Epithelial cell of proximal tubule (primary cell): ENCODE results near the gene FARP1. TPM values are rescaled to one million over a fixed set of nuclear protein-coding genes. Genes with fewer than 3 reads are reported as not detected.
"Not testable (repeated sequence)": the region's sequence is repeated elsewhere in the genome, so short reads cannot be mapped to it uniquely, and the experiment has no call there.

Source experiments
- DNase-seq: peaks from one replicate; pipeline ENCODE4 v3.0.0-alpha.2; 2011; ENCODE audit warnings: low read depth
- H3K4me3 ChIP-seq: 2 replicates; pipeline ENCODE4 v1.5.1; 2011; ENCODE audit warnings: low read depth, mild to moderate bottlenecking, low read length
- total RNA-seq: library from RNA; depleted of rRNA; stranded (reverse); fragments of >200 nt; gene quantifications from 2 replicates; pipeline ENCODE4 v1.2.3, GENCODE V29; 2015
- TF ChIP-seq, protein P1 (sequence below): conservative IDR thresholded peaks from 2 replicates; pipeline ENCODE4 v1.5.1; 2012; ENCODE audit warnings: low read depth, mild to moderate bottlenecking, low read length

The FARP1 gene
- total RNA-seq, 1 donor from 2014 or later = 97.0 TPM

DNA sequence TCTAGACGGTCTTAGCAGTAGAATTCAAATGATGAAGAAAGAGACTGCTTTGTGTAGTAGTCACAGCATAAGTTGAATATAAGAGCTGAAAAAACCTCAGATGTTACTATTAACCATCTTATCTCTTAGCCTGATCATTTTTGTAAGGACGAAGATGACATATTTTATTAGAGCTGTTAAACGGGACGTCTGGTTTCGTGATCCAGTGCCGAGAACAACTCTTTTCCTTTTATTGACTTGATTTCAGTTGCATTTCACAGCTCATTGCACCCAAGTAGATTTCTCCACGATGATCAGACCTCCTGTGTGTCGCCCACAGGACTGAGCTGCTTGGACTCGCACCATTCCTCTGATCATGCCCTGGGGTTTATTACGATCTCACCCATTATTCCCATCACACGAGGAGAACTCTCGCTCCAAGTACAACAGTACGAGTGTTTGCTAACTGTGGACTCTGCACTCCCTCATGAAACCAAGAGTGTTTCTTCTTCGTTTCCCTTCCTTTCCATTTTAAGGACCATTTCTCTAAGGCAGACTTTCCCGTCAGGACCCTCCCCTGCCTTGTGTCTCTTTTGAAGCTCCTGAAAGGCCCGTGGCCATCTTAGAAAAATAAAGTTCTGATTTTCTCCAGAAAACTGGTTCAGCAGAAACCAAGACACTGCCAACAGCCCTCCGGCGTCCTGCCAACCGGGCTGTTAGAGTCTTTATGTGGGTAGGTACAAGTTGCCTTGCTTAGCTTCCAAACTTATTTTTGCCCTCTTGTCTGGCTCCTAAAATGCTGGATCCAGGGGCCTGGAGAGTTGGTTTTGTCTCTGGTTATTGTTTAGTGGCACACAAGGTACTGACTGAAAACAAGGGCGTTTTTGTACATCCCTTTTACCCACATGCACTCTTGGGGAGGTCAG lies 82.4 kb downstream of the FARP1 start:
- no peak for DNase-seq
- H3K4me3 ChIP-seq = no peak overlapping the region
- TF ChIP-seq, protein P1, sequence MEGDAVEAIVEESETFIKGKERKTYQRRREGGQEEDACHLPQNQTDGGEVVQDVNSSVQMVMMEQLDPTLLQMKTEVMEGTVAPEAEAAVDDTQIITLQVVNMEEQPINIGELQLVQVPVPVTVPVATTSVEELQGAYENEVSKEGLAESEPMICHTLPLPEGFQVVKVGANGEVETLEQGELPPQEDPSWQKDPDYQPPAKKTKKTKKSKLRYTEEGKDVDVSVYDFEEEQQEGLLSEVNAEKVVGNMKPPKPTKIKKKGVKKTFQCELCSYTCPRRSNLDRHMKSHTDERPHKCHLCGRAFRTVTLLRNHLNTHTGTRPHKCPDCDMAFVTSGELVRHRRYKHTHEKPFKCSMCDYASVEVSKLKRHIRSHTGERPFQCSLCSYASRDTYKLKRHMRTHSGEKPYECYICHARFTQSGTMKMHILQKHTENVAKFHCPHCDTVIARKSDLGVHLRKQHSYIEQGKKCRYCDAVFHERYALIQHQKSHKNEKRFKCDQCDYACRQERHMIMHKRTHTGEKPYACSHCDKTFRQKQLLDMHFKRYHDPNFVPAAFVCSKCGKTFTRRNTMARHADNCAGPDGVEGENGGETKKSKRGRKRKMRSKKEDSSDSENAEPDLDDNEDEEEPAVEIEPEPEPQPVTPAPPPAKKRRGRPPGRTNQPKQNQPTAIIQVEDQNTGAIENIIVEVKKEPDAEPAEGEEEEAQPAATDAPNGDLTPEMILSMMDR = no peak

DNA sequence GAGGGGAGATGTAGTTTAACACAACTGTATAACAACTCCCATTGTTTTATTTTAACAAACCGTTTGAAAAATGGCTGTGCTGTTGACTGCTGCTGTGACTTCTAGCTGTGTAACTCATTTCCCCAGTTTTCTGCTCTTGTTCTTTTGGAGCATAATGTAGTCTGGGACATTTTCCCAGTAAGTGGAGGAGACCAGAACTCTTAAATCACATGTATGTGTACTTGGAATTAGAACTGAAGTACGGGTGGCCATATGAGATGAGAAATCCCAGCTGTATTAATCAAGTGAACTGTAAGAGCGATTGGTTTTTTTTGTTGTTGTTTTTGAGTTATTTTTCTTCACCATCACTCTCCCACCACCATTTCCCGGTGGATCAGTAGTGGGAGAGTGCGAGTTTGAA lies 83.6 kb downstream of the FARP1 start:
- TF ChIP-seq, protein P1 = no peak
- DNase-seq = no peak
- no peak overlapping the region for H3K4me3 ChIP-seq

DNA sequence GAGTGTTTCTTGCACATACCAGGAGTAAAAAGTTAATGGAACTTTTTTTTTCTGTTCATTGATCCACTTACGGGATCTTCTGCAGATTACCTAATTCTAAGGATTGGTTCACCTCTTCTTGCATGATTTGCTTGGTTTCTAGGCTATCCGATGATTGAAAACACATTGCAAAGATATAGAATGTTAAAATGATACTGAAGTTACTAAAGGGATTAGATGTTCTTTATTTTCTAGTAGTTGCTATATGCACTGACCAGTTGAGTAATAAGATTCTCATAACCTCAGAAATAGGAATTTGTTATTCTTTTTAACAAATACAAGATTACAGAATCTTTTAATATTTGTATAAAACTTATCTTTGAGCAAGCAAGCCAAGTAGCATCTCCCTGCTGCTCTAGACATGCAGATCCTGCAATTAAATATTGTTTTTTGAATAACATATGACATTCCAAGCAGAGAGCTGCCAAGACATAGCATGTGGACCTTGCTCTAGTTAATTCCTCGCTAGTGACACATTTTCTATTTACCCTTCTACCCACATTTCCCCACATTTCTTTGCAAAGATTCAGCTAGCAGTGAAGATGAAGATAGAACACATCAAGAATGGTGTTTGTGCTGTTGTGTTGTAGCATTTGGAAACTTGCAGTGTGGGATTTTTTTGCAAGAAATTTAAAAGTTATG lies 85.9 kb downstream of the FARP1 start:
- DNase-seq = no peak
- TF ChIP-seq, protein P1 = no peak
- H3K4me3 ChIP-seq = no peak overlapping the region

DNA sequence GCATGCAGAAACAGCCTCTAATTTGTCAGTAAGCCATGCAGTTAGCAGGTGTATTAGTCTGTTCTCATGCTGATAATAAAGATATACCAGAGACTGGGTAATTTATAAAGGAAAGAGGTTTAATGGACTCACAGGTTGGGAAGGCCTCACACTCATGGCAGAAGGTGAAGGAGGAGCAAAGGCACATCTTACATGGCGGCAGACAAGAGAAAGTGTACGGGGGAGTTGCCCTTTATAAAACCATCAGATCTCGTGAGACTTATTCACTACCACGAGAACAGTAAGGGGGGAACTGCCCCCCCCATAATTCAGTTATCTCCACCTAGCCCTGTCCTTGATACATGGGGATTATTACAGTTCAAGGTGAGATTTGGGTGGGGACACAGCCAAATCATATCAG lies 87.9 kb downstream of the FARP1 start:
- H3K4me3 ChIP-seq, DNase-seq: not testable (repeated sequence)

DNA sequence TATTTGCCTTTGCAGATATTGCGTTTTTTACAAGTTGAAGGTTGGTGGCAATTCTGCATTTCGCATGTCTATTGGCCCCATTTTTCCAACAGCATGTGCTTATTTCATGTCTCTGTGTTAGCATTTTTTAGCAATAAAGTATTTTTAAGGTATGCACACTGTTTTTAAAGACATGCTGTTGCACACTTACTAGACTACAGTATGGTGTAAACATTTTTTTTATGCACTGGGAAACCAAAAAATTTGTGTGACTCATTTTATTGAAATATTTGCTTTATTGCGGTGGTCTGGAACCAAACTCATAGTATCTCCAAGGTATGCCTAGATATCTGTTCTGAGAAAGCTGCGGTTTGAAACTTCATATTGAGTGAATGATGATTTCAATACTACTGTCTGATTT lies 89.6 kb downstream of the FARP1 start:
- TF ChIP-seq, protein P1 = no peak
- DNase-seq = no peak

DNA sequence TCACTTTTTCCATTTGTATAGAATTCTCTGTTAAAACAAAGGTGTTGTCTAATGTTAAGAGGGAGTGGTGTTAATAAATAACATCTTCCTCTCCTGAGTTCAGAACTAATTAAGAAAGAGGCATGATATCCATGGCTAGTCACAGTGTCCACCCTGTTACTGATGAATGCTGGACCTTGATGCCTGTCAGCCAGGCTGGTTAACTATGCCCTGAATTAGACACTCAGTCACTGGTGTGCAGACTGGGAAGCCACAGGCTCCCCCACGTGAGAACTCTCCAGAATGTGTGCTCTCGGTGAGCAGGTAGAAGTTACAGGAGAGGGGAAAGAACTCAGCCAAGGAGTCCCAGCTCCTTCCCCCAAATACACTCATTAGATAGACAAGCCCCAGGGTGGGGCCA lies 90.2 kb downstream of the FARP1 start:
- TF ChIP-seq, protein P1 = no peak
- DNase-seq = peak; percentile 93
- H3K4me3 ChIP-seq = peak overlapping the region; percentile 5

More for the DNA sequence above, 89.6 kb downstream of the FARP1 start:
- no peak overlapping the region for H3K4me3 ChIP-seq

DNA sequence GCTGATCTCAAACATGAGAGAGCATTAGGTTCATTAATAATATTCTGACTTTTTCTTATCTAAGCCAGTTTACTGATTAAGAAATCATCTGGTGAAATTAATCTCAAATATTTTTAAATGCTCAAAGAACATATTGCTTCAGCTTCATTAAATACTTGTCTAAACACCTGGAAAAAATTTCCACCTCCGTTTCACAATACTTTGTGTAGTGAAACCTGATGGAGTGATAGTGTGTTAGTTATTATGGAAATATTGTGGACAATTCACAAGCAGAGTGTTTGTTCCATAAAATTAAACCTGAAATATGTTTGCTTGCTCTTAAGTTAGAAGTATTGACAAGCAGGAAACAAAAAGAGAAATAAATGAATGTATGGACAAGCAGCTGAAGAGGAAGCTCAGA lies 91.5 kb downstream of the FARP1 start:
- no peak overlapping the region for H3K4me3 ChIP-seq
- DNase-seq = no peak
- TF ChIP-seq, protein P1 = no peak
